Ishikawa (cell line): ENCODE data around the gene CACNA1A.

Source experiments
- CEBPB ChIP-seq: IDR thresholded peaks from 2 replicates; pipeline ENCODE4 v1.6.1; 2012
- CREB1 ChIP-seq: IDR thresholded peaks from 2 replicates; pipeline ENCODE4 v1.6.1; 2012; ENCODE audit warnings: low read depth
- EGR1 ChIP-seq: IDR thresholded peaks from 2 replicates; pipeline ENCODE4 v1.6.1; 2012
- EP300 ChIP-seq: IDR thresholded peaks from 2 replicates; pipeline ENCODE4 v1.6.1; 2012; ENCODE audit warnings: borderline replicate concordance
- FOXM1 ChIP-seq: IDR thresholded peaks from 2 replicates; pipeline ENCODE4 v1.6.1; 2012; ENCODE audit warnings: low read depth, borderline replicate concordance
- MAX ChIP-seq: IDR thresholded peaks from 2 replicates; pipeline ENCODE4 v1.6.1; 2012
- NFIC ChIP-seq: IDR thresholded peaks from 2 replicates; pipeline ENCODE4 v1.6.1; 2012
- RAD21 ChIP-seq: IDR thresholded peaks from 2 replicates; pipeline ENCODE4 v1.6.1; 2012; ENCODE audit warnings: low read depth
- TAF1 ChIP-seq: IDR thresholded peaks from 2 replicates; pipeline ENCODE4 v1.6.1; 2012; ENCODE audit warnings: low read depth, mild to moderate bottlenecking
- TCF12 ChIP-seq: IDR thresholded peaks from 2 replicates; pipeline ENCODE4 v1.6.1; 2012; ENCODE audit warnings: low read depth
- TEAD4 ChIP-seq: IDR thresholded peaks from 2 replicates; pipeline ENCODE4 v1.6.1; 2012
- USF1 ChIP-seq: IDR thresholded peaks from 2 replicates; pipeline ENCODE4 v1.6.1; 2012
- YY1 ChIP-seq: IDR thresholded peaks from 2 replicates; pipeline ENCODE4 v1.6.1; 2012; ENCODE audit warnings: low read depth
- ZBTB7A ChIP-seq: IDR thresholded peaks from 2 replicates; pipeline ENCODE4 v1.6.1; 2012; ENCODE audit warnings: low read depth
- TF ChIP-seq, protein P1 (sequence below): IDR thresholded peaks from 2 replicates; pipeline ENCODE4 v1.6.1; 2012; ENCODE audit warnings: low read depth, mild to moderate bottlenecking

CACNA1A gene

DNA sequence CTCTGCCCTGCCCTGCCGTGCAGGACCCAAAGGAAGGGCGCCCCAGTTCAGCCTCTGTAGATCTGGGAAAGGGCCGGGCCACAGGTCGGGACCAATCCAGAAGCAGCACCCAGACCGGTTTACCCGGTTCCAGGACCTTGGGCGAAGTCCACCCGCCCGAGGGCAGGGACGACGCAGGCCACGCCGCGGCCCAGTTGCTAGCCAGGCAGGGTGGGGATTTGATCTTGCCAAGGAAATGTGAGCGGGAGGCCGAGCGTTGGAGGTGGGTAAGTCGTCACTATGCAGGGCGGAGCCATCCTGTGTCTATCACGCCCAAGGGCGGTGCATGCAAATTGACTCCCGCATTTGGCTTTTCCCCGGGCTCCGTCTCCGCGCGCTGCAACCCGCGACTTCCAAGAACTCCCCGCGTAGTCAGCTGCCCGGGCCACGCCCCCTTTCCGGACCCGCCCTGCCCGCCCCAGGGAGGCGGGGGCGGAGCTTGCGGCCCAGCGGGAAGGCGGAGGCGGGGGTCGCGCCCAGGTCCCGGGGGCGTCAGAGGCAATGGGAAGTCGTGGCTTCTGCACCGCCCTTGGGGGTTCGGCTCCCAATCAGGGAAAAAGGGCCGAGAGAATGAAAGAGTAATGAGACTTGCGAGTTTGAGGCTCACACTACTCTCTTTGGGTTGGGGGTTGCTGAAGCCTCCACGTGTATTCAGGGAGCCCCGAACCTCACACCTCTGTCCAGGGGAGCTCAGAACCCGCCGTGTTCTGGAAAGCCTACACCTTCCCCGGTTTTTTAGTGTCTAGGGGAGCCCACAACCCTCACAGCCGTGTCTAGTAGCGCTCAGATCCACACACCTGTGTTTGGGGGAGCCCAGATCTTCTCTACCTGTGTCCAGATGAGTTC, 343.3 kb downstream of the CACNA1A start:
- TF ChIP-seq CEBPB (0 out of 2 replicates have a peak, but pooled peaks have one; percentile 34), FOXM1 (peak; percentile 71), USF1 (peak; percentile 44; the same call in 1 of the 2 replicates), YY1 (peak; percentile 30; the same call in 1 of the 2 replicates), RAD21 (peak; percentile 36), MAX (peak; percentile 97), EGR1 (peak; percentile 93), ZBTB7A (peak; percentile 100), CREB1 (no peak; the same call in 1 of the 2 replicates), EP300 (peak; percentile 84), TEAD4 (peak; percentile 66; the same call in 1 of the 2 replicates), NFIC (peak; percentile 84), TCF12 (peak; percentile 90), TAF1 (peak; percentile 41)
- TF ChIP-seq, protein P1, sequence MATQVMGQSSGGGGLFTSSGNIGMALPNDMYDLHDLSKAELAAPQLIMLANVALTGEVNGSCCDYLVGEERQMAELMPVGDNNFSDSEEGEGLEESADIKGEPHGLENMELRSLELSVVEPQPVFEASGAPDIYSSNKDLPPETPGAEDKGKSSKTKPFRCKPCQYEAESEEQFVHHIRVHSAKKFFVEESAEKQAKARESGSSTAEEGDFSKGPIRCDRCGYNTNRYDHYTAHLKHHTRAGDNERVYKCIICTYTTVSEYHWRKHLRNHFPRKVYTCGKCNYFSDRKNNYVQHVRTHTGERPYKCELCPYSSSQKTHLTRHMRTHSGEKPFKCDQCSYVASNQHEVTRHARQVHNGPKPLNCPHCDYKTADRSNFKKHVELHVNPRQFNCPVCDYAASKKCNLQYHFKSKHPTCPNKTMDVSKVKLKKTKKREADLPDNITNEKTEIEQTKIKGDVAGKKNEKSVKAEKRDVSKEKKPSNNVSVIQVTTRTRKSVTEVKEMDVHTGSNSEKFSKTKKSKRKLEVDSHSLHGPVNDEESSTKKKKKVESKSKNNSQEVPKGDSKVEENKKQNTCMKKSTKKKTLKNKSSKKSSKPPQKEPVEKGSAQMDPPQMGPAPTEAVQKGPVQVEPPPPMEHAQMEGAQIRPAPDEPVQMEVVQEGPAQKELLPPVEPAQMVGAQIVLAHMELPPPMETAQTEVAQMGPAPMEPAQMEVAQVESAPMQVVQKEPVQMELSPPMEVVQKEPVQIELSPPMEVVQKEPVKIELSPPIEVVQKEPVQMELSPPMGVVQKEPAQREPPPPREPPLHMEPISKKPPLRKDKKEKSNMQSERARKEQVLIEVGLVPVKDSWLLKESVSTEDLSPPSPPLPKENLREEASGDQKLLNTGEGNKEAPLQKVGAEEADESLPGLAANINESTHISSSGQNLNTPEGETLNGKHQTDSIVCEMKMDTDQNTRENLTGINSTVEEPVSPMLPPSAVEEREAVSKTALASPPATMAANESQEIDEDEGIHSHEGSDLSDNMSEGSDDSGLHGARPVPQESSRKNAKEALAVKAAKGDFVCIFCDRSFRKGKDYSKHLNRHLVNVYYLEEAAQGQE: no peak

- TF ChIP-seq CEBPB (no peak), FOXM1 (no peak), EP300 (no peak), CREB1 (no peak), TAF1 (no peak), MAX (no peak), TCF12 (no peak), NFIC (no peak), ZBTB7A (no peak)
- TF ChIP-seq, protein P1: no peak
Observed at GRCh38 chr19:13160557-13160956, 345.7 kb downstream of the CACNA1A start.

DNA sequence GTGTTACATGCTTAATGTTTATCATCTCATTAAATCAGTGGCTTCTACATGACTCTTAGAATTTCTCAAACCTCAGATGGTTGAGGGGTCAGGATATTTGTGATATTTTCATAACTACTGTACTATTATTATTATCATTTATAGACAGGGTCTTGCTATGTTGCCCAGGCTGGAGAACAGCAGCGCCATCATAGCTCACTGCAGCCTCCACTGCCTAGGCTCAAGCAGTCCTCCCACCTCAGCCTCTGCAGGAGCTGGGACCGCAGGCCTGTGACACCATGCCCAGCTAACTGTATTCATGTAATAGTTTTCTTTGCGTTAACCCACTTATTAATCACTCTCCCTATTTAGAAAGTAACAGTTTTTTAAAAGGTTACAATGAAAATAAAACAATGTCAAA, 346.6 kb downstream of the CACNA1A start:
- TF ChIP-seq YY1 (no peak), RAD21 (no peak), CEBPB (no peak), ZBTB7A (no peak), TCF12 (no peak), CREB1 (no peak)
